HCT116 (cell line): ENCODE data around the gene ZSCAN5A. TPM values are rescaled to one million over a fixed set of nuclear protein-coding genes. Genes with fewer than 3 reads are reported as not detected.

Experiments used
- ATAC-seq: fragments of 200-7000 bp; cut with Tn5 transposase; 2 replicates; pipeline ENCODE4 v1.9.1; 2020; ENCODE audit warnings: mild to moderate bottlenecking, moderate library complexity
- BruUV-seq: library from RNA; stranded (reverse); fragments of 400-500 nt; replicated peaks from 2 replicates; lab custom pipeline; 2021; lab: Mats Ljungman, UMichigan
- CTCF ChIA-PET: fragments of 300-600 bp; sonication (Branson Sonifier 250); formaldehyde crosslinking; loops from one replicate; lab custom pipeline; 2021; ENCODE audit warnings: antibody characterized with exemption; lab: Charles Lee
- POLR2A ChIA-PET: fragments of 300-600, 350-600 bp; sonication (Branson Sonifier 250); formaldehyde crosslinking; loops from one replicate; lab custom pipeline; 2021; ENCODE audit warnings: antibody characterized with exemption; lab: Charles Lee
- RAD21 ChIA-PET, 2 experiments: fragments of 300-600 bp; sonication (Branson Sonifier 250); formaldehyde crosslinking; loops; one replicate each; lab custom pipeline; 2023; ENCODE audit warnings: low total read pairs in 2 of 2; ENCODE audit not compliant: uncharacterized antibody in 2 of 2, unreplicated experiment in 2 of 2, low non-redundant PET in 1 of 2; lab: Charles Lee
- DNase-seq: peaks from one replicate; pipeline ENCODE4 v3.0.0-alpha.2; 2010; ENCODE audit warnings: low read depth, low spot score
- H2AFZ ChIP-seq: fragments of 200-600 bp; shearing (Covaris generic), sonication (generic); 2 replicates; pipeline ENCODE4 v1.6.1; 2017; ENCODE audit warnings: low read depth, mixed run types, mixed read lengths, antibody characterized with exemption, low read length; ENCODE audit not compliant: poor library complexity, severe bottlenecking
- H3K27ac ChIP-seq: 2 replicates; pipeline ENCODE4 v1.5.1; 2012; ENCODE audit warnings: low read depth, low read length
- H3K27me3 ChIP-seq: fragments of 200-600 bp; sonication (generic); 2 replicates; pipeline ENCODE4 v1.6.1; 2016; ENCODE audit warnings: mixed run types, low read length, mixed read lengths; ENCODE audit not compliant: insufficient read depth
- H3K36me3 ChIP-seq, 2 experiments: fragments of 200-500 bp in 1 of 2; fragments of 200-600 bp in 1 of 2; sonication (Bioruptor generic) in 1 of 2; sonication (generic) in 1 of 2; 2 replicates each; pipeline versions ENCODE4 v1.5.1 to v1.6.1; 2014 to 2016; ENCODE audit warnings: low read length in 2 of 2, inconsistent platforms in 1 of 2, mixed read lengths in 1 of 2, mixed run types in 1 of 2; ENCODE audit not compliant: insufficient read depth in 2 of 2, control insufficient read depth in 1 of 2
- H3K4me1 ChIP-seq, 2 experiments: fragments of 200-600 bp in 1 of 2; sonication (generic) in 1 of 2; 2 replicates each; pipeline versions ENCODE4 v1.5.1 to v1.6.1; 2012 to 2017; ENCODE audit warnings: low read length in 2 of 2, inconsistent platforms in 1 of 2, mild to moderate bottlenecking in 1 of 2, mixed read lengths in 1 of 2, mixed run types in 1 of 2, moderate library complexity in 1 of 2; ENCODE audit not compliant: insufficient read depth in 2 of 2, control insufficient read depth in 1 of 2
- H3K4me2 ChIP-seq: fragments of 200-600 bp; sonication (generic); 2 replicates; pipeline ENCODE4 v1.6.1; 2017; ENCODE audit warnings: mixed run types, low read length, mixed read lengths
- H3K4me3 ChIP-seq, 2 experiments: fragments of 200-600 bp in 1 of 2; sonication (generic) in 1 of 2; replicated peaks in 1 of 2; 2 replicates each; pipeline ENCODE4 v1.5.1; 2011 to 2016; ENCODE audit warnings: low read length in 2 of 2, control low read depth in 1 of 2, low read depth in 1 of 2, mild to moderate bottlenecking in 1 of 2, mixed read lengths in 1 of 2, mixed run types in 1 of 2
- H3K79me2 ChIP-seq: fragments of 200-600 bp; sonication (generic); 2 replicates; pipeline ENCODE4 v1.6.1; 2017; ENCODE audit warnings: mild to moderate bottlenecking, mixed run types, low read length, moderate library complexity, mixed read lengths; ENCODE audit not compliant: insufficient read depth
- H3K9ac ChIP-seq: fragments of 200-600 bp; sonication (generic); 2 replicates; pipeline ENCODE4 v1.6.1; 2016; ENCODE audit warnings: low read length, mixed read lengths
- H3K9me2 ChIP-seq: fragments of 200-600 bp; sonication (generic), shearing (Covaris generic); 2 replicates; pipeline ENCODE4 v1.6.1; 2017; ENCODE audit warnings: mixed run types, mild to moderate bottlenecking, moderate library complexity; ENCODE audit not compliant: insufficient read depth
- H3K9me3 ChIP-seq, 2 experiments: fragments of 200-500 bp in 1 of 2; fragments of 200-600 bp in 1 of 2; sonication (Bioruptor generic) in 1 of 2; sonication (generic) in 1 of 2; 2 replicates each; pipeline ENCODE4 v1.6.1; 2014 to 2017; ENCODE audit warnings: low read length in 2 of 2, mixed read lengths in 2 of 2, inconsistent platforms in 1 of 2, low read depth in 1 of 2, mild to moderate bottlenecking in 1 of 2, mixed run types in 1 of 2, moderate library complexity in 1 of 2; ENCODE audit not compliant: control insufficient read depth in 1 of 2, insufficient read depth in 1 of 2
- H4K20me1 ChIP-seq: fragments of 200-600 bp; sonication (generic), shearing (Covaris generic); 2 replicates; pipeline ENCODE4 v1.6.1; 2017; ENCODE audit warnings: mixed run types, mild to moderate bottlenecking, moderate library complexity; ENCODE audit not compliant: insufficient read depth
- ATF3 ChIP-seq: IDR thresholded peaks from 2 replicates; pipeline ENCODE4 v1.6.1; 2012
- CBX3 ChIP-seq: IDR thresholded peaks from 2 replicates; pipeline ENCODE4 v1.6.1; 2012; ENCODE audit warnings: low read depth
- CEBPB ChIP-seq: IDR thresholded peaks from 2 replicates; pipeline ENCODE4 v1.6.1; 2012; ENCODE audit warnings: low read depth
- EGR1 ChIP-seq: IDR thresholded peaks from 2 replicates; pipeline ENCODE4 v1.6.1; 2012; ENCODE audit warnings: low read depth
- ELF1 ChIP-seq: IDR thresholded peaks from 2 replicates; pipeline ENCODE4 v1.6.1; 2012; ENCODE audit warnings: low read depth, borderline replicate concordance
- EZH2 ChIP-seq: fragments of 200-600 bp; sonication (generic); IDR thresholded peaks from 2 replicates; pipeline ENCODE4 v1.6.1; 2017; ENCODE audit warnings: antibody characterized with exemption, mixed run types
- EZH2phosphoT487 ChIP-seq: fragments of 200-600 bp; IDR thresholded peaks from 2 replicates; pipeline ENCODE4 v1.6.1; 2018; ENCODE audit warnings: antibody characterized with exemption, borderline replicate concordance
- FOSL1 ChIP-seq: IDR thresholded peaks from 2 replicates; pipeline ENCODE4 v1.6.1; 2012; ENCODE audit warnings: low read depth
- JUND ChIP-seq: IDR thresholded peaks from 2 replicates; pipeline ENCODE4 v1.6.1; 2012
- POLR2A ChIP-seq: IDR thresholded peaks from 2 replicates; pipeline ENCODE4 v1.7.0; 2011; ENCODE audit warnings: borderline replicate concordance; ENCODE audit not compliant: insufficient read depth, insufficient read length; ENCODE audit errors: extremely low read depth
- POLR2AphosphoS5 ChIP-seq: IDR thresholded peaks from 2 replicates; pipeline ENCODE4 v1.6.1; 2011; ENCODE audit warnings: mild to moderate bottlenecking, low read depth, low read length, moderate library complexity
- SP1 ChIP-seq: IDR thresholded peaks from 2 replicates; pipeline ENCODE4 v1.6.1; 2012; ENCODE audit warnings: low read depth
- SRF ChIP-seq: IDR thresholded peaks from 2 replicates; pipeline ENCODE4 v1.6.1; 2012; ENCODE audit warnings: low read depth
- TCF7L2 ChIP-seq: IDR thresholded peaks from 2 replicates; pipeline ENCODE4 v1.7.0; 2011; ENCODE audit warnings: borderline replicate concordance, inconsistent platforms; ENCODE audit not compliant: insufficient read depth, insufficient read length; ENCODE audit errors: extremely low read depth
- YY1 ChIP-seq: IDR thresholded peaks from 2 replicates; pipeline ENCODE4 v1.6.1; 2011; ENCODE audit warnings: low read length, low read depth, moderate library complexity, mild to moderate bottlenecking; ENCODE audit not compliant: insufficient replicate concordance; ENCODE audit errors: extremely low read depth
- ZBTB33 ChIP-seq: IDR thresholded peaks from 2 replicates; pipeline ENCODE4 v1.6.1; 2011; ENCODE audit warnings: mild to moderate bottlenecking, low read length, moderate library complexity; ENCODE audit not compliant: insufficient replicate concordance; ENCODE audit errors: extremely low read depth
- ZFX ChIP-seq: fragments of 450-650 bp; IDR thresholded peaks from 2 replicates; pipeline ENCODE4 v1.6.1; 2017
- ZNF274 ChIP-seq: fragments of 200-500 bp; sonication (Bioruptor generic); IDR thresholded peaks from 2 replicates; pipeline ENCODE4 v1.6.1; 2014; ENCODE audit warnings: mild to moderate bottlenecking, low read depth, low read length, inconsistent platforms
- intact Hi-C: fragments of 100-400 bp; cut with micrococcal nuclease; formaldehyde crosslinking; loops from 2 replicates; pipeline ENCODE4 v1.10.0; 2022
- total RNA-seq: library from RNA; stranded (reverse); gene quantifications from one replicate; pipeline ENCODE4 v1.2.1, GENCODE V29; 2021; ENCODE audit not compliant: unreplicated experiment

The ZSCAN5A gene
- total RNA-seq, 1 experiment from 2014 or later: 9.2 TPM

DNA sequence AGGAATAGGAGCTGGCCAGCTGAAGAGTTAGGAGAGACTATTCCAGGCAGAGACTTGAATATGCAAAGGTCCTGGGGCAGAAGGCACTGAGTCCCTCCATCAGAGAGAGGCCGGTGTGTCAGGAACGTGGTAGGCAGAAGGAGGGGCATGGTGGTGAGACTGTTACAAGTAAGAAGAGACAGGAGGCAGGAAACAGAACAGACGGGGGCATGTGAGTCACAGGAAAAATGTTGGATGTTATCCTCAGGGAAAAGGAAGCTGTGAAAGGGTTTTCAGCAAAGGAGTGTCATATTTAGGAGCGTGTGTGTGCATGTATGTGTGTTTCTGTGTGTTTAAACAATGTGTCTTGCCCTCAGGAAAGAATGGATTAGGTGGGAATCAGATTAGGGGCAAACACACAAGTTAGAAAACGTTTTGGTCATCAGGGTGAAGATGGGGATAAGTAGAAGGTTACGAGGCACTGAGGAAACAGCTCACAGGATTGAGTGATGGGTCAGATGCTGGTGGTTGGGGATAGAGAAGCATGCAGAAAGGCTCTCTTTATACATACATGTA, 41.0 kb downstream of the ZSCAN5A start:
- Histone ChIP-seq H3K79me2 (no peaks in the 10 kb centered on the region), H3K4me2 (no peak overlapping the region), H4K20me1 (no peaks in the 10 kb centered on the region), H3K27ac (no peak overlapping the region), H3K36me3 (no peaks in the 10 kb centered on the region), H3K9me2 (no peaks in the 10 kb centered on the region), H3K4me3 (no peak overlapping the region), H3K9ac (no peak overlapping the region), H2AFZ (no peak overlapping the region), H3K9me3 (no peaks in the 10 kb centered on the region), H3K27me3 (no peaks in the 10 kb centered on the region), H3K4me1 (no peaks in the 10 kb centered on the region)
- ChIA-PET POLR2A (no interaction called here), CTCF (interaction anchor here (1.8 kb wide), 1 partner anchor 21 kb away, joined by 5 read pairs; no protein-coding TSS in a partner anchor), RAD21 (interaction anchor here in 1 of 2 experiments (0.7 kb wide), 1 partner anchor 58 kb away, joined by 3 read pairs; no protein-coding TSS in a partner anchor)
- BruUV-seq: no TSS peak
- intact Hi-C loops: no loop called here
- no peak for DNase-seq
- TF ChIP-seq JUND: no peak
- no peak for TF ChIP-seq EGR1
- no peak for TF ChIP-seq CBX3
- TF ChIP-seq ZFX: no peak
- TF ChIP-seq EZH2phosphoT487: no peak
- TF ChIP-seq POLR2A: no peak
- TF ChIP-seq TCF7L2: no peak
- TF ChIP-seq SRF: no peak
- no peak for TF ChIP-seq CEBPB
- no peak for TF ChIP-seq SP1
- no peak for ATAC-seq

DNA sequence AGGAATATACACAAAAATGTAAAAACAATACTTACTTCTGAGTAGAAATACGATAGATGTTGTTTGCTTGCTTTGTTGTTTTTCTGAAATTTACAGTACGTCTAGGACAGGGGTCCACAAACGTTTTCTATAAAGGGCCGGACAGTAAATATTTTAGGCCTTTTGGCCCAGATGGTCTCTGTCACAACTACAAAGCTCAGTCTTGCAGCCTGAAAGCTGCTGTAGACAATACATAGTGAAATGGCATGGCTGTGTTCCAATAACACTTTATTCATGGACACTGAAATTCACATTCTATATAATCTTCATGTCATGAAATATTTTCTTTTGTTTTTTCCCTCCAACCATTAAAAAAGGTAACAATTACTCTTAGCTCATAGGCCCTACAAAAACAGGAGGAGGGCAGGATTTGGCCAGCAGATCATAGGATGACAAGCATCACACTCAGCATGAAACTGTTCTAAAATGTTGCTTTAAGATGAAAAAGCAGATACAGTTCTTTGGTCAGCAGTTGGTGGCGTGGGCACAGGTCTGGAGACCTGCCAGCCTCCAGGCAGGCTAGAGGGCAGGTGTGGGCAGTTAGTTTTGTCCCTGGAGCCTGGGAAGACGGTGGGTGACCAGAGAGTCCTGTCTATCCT, 42.4 kb downstream of the ZSCAN5A start, which contains the start of gene EDDM13:
Gene EDDM13, plus strand, starts transcription at position 588 of the 638 bp plus-strand sequence. CDS start 87 bp downstream, outside the sequence.
- DNase-seq (no peak), ATAC-seq (no peak)
- POLR2A ChIA-PET: no interaction called here
- Histone ChIP-seq H3K9me2 (no peaks in the 10 kb centered on the region), H3K36me3 (no peaks in the 10 kb centered on the region), H2AFZ (no peak within 1 kb of the TSS), H3K79me2 (no peaks in the 10 kb centered on the region), H3K9me3 (no peaks in the 10 kb centered on the region), H4K20me1 (no peaks in the 10 kb centered on the region), H3K27me3 (no peaks in the 10 kb centered on the region), H3K4me2 (no peak within 1 kb of the TSS), H3K27ac (no peak within 1 kb of the TSS), H3K4me1 (no peaks in the 10 kb centered on the region), H3K9ac (no peak within 1 kb of the TSS), H3K4me3 (no peak within 1 kb of the TSS)
- intact Hi-C loops: no loop called here
- no TSS peak for BruUV-seq
- CTCF ChIA-PET: interaction anchor here (1.0 to 1.8 kb wide), 2 partner anchors 19 kb away, joined by 3 to 5 read pairs; no protein-coding TSS in a partner anchor
- RAD21 ChIA-PET: no interaction called here
- TF ChIP-seq YY1: no peak
- TF ChIP-seq CBX3: no peak
- no peak for TF ChIP-seq EGR1
- TF ChIP-seq FOSL1: no peak
- no peak for TF ChIP-seq SRF
- no peak for TF ChIP-seq ZBTB33
- TF ChIP-seq POLR2A: no peak
- no peak for TF ChIP-seq ELF1
- no peak for TF ChIP-seq EZH2
- TF ChIP-seq JUND: no peak
- TF ChIP-seq ZNF274: no peak
- TF ChIP-seq ATF3: no peak
- TF ChIP-seq EZH2phosphoT487: no peak
- no peak for TF ChIP-seq POLR2AphosphoS5
